Fibroblast of the aortic adventitia (primary cell): ENCODE measurements around the gene ZBTB24. TPM values are rescaled to one million over a fixed set of nuclear protein-coding genes. Genes with fewer than 3 reads are reported as not detected.
A peak's percentile ranks its signal among the peaks of the same experiment; 100 is the strongest.

Experiments
- DNase-seq: peaks from one replicate; pipeline ENCODE4 v3.0.0-alpha.2; 2010; ENCODE audit warnings: low read depth
- H3K4me3 ChIP-seq: 2 replicates; pipeline ENCODE4 v1.5.1; 2011; ENCODE audit warnings: low read depth, mild to moderate bottlenecking, control low read depth, low read length, moderate library complexity
- CTCF ChIP-seq: IDR thresholded peaks from 2 replicates; pipeline ENCODE4 v1.5.1; 2011; ENCODE audit warnings: mild to moderate bottlenecking, low read length, control low read depth, inconsistent platforms; ENCODE audit not compliant: insufficient read depth
- total RNA-seq: library from RNA; depleted of rRNA; stranded (reverse); fragments of >200 nt; gene quantifications from 2 replicates; pipeline ENCODE4 v1.2.3, GENCODE V29; 2012; ENCODE audit warnings: low replicate concordance

ZBTB24 gene
- total RNA-seq, 1 donor = 9.8 TPM

GRCh38 chr6:109456710-109457561 lies 26.1 kb downstream of the ZBTB24 start:
- peak overlapping the region; percentile 88 for H3K4me3 ChIP-seq
- TF ChIP-seq CTCF = no peak
- peak; percentile 96 for DNase-seq

GRCh38 chr6:109456111-109456583 lies 26.9 kb downstream of the ZBTB24 start:
- no peak for TF ChIP-seq CTCF
- H3K4me3 ChIP-seq = peak overlapping the region; percentile 88
- no peak for DNase-seq

GRCh38 chr6:109455437-109456110 lies 27.4 kb downstream of the ZBTB24 start, which contains the start of gene MICAL1:
MICAL1 (minus strand) TSS chr6:109455772; CDS start chr6:109454196, 1,576 bp downstream.
- TF ChIP-seq CTCF = peak; percentile 43
- peak within 1 kb of the TSS; percentile 88 for H3K4me3 ChIP-seq
- peak; percentile 60 for DNase-seq

- no peak for TF ChIP-seq CTCF
- peak; percentile 35 for DNase-seq
- peak overlapping the region; percentile 88 for H3K4me3 ChIP-seq
Measured at GRCh38 chr6:109454496-109455436, 28.3 kb downstream of the ZBTB24 start.

- peak overlapping the region; percentile 88 for H3K4me3 ChIP-seq
- no peak for DNase-seq
- no peak for TF ChIP-seq CTCF
Measured at GRCh38 chr6:109453594-109454495, 29.2 kb downstream of the ZBTB24 start.

GRCh38 chr6:109453156-109453555 lies 29.9 kb downstream of the ZBTB24 start:
- H3K4me3 ChIP-seq = no peak overlapping the region
- no peak for TF ChIP-seq CTCF
- DNase-seq = no peak
